ENCODE measurements around the gene PSMD5. TPM values are rescaled to one million over a fixed set of nuclear protein-coding genes. Genes with fewer than 3 reads are reported as not detected.

Gene PSMD5
- total RNA-seq = 57.6 TPM in 2 replicates

GRCh38 chr9:120842685-120843485 is at the start of gene PSMD5:
TSS of gene PSMD5 (minus strand) at chr9:120842922. CDS start at chr9:120842909, 13 bp downstream.

GRCh38 chr9:120876842-120877240 is 34.1 kb upstream of the PSMD5 start, which contains the start of gene PHF19:
TSS of gene PHF19 (minus strand) at chr9:120877188. CDS start at chr9:120874741, 2,447 bp downstream.

GRCh38 chr9:120792898-120793765 is 49.6 kb downstream of the PSMD5 start, which contains the start of gene FBXW2:
TSS of gene FBXW2 (minus strand) at chr9:120793416. CDS start at chr9:120788258, 5,158 bp downstream.

Other genes with a start within 250 kb of the PSMD5 start
- gene MEGF9, start 128.5 kb downstream of the PSMD5 start, total RNA-seq = 24.4 and 30.1 TPM in 2 replicates
- 53.4 and 55.2 TPM in 2 replicates for gene FBXW2, start 49.5 kb downstream of the PSMD5 start, total RNA-seq
- gene PHF19, start 34.3 kb upstream of the PSMD5 start, total RNA-seq = 34.5 and 34.8 TPM in 2 replicates
- 5.2 and 7.6 TPM in 2 replicates for gene TRAF1, start 83.9 kb upstream of the PSMD5 start, total RNA-seq
- 10.2 and 12.0 TPM in 2 replicates for gene C5, start 207.4 kb upstream of the PSMD5 start, total RNA-seq
- gene CNTRL, start 232.0 kb upstream of the PSMD5 start, total RNA-seq = 9.9 and 10.1 TPM in 2 replicates

Measured in articular chondrocyte of knee joint (primary cell).